Activated CD4-positive, alpha-beta T cell treated with anti-CD3 and anti-CD28 coated beads, Interleukin-2, amount 50 U/mL, for 48 hours (primary cell): ENCODE measurements around the gene KAT6B.

Source experiments
- DNase-seq, 2 experiments: peaks; one replicate each; pipeline ENCODE4 v3.0.0-alpha.2; 2020

Gene KAT6B

GRCh38 chr10:74924251-74924963 lies 98.0 kb downstream of the KAT6B start:
- DNase-seq = no peak

- no peak for DNase-seq
These were observed 98.9 kb downstream of the KAT6B start for GRCh38 chr10:74925291-74925690.

DNA sequence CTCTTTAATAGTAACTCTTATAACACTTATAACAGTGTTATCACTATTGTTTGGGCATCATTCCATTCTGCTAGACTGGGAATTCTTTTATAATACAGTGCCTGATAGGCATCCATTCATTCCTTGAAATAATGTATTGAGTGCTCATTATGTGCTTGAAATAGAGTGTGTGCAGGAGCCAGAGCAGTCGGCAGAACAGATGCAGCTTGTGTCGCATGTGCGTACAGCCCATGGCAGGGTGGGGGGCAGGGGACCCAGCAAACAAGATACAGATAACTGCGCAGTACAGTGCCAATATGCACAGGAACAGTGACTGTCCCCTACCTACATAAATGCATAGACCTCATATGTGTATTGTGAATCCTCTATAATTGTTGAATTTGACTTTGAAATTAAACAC lies 99.3 kb downstream of the KAT6B start:
- no peak for DNase-seq

DNA sequence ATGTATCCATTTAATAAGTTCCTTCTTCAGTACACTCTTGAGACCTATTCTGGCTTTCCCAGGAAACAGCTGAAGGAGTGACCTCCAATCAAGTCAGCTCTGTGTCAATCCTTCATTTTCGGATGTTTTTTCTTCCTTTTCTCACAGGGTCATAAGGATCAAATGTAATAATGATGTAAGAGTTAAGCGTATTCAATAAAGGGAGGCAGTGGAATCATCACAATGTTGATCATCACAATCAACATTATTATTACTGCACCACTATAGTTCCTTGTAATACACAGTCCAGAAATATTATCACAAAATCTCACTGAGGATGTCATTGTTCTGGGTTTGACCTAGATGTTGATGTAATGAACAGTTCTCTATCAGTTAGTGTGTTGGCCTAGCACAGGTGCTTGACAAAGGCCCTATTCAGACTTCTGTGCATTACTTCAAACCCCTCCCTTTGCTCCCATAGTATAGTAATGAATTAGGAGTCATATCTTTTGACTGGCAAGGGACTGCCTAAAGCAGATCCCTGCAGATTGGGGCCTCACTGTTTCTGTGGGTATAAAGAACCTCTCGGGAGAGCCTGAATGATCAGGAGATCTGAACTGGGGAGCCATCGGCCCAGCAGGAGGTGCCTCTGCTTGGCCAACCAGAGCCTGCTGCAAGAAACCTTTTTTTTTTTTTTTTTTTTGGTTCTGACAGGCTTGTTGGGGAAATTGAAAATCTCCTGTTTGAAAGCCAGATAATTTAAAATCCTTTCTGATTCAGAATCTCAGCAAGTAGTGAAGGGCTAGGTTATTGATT lies 100.6 kb downstream of the KAT6B start:
- DNase-seq = no peak

- no peak for DNase-seq
These were observed 101.3 kb downstream of the KAT6B start for GRCh38 chr10:74927701-74928100.

- DNase-seq = no peak
These were observed 102.4 kb downstream of the KAT6B start for GRCh38 chr10:74928742-74929191.

DNA sequence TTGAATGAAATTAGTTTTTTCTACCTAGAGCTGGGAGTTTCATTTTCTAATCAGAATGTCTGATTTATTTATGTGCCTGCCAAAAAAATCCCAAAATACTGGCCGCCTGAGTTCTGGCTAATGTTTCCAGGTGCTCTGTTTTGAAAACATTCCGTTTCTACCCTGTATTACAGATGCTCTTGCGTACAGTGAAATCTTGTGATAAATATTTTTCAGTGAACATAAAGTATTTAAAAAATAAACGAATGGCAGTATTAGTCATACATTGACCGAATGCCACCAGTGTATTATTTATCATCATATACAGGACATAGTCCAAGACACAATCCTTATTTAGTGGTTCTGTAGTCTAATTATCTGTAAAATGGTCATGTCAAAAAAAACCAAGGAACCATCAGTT lies 102.8 kb downstream of the KAT6B start:
- DNase-seq = no peak

DNA sequence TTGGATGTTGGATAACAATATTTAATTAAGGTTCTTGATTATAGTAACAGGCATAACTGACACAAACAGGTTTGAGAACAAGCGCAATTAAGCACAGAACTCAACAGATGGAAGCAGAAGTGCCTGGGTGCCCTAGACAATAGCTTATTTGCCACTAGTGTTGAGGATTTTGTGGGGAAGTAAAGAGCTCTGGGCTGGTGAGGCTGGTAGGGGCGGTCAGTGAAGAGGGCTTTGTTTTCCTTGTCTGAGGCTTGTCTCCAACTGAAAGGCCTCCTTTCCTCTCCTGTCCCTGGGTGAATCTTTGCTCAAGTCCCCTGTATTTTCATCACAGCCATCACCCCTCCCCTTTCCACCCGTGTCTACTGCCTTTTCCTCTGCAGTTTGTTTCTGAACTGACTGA lies 104.6 kb downstream of the KAT6B start:
- DNase-seq = no peak

- DNase-seq = no peak
These were observed 106.2 kb downstream of the KAT6B start for GRCh38 chr10:74932648-74933047.

DNA sequence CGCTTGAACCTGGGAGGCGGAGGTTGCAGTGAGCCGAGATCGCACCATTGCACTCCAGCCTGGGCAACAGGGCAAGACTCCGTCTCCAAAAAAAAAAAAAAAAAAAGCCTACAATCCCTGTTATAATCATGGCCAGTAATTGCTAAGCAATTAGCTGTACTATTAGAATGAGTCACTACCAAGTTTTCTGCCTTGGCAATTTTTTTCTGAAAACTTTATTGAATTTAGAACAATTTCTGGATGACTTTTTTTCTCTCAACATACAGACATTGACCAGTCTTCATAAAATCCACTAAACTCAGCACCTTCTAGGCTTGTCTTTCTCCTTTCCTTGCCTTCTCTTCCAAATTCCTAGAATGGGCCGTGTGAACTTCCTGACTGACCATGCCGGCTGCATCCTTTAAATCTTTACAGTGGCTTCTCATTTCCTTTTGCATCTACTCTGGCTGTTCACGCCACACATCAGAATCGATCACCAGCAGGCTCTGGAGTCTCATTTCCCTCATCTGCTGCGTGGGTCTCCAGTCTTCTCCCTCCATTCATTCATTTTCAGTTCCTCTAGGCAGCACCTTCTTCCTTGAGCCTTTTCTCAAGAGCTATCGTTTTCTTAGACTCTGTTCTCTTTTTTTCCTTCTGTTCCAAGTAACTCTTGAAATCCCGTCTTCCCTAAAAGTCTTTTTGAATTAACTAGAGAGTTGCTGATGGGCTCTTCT lies 107.9 kb downstream of the KAT6B start:
- no peak for DNase-seq

DNA sequence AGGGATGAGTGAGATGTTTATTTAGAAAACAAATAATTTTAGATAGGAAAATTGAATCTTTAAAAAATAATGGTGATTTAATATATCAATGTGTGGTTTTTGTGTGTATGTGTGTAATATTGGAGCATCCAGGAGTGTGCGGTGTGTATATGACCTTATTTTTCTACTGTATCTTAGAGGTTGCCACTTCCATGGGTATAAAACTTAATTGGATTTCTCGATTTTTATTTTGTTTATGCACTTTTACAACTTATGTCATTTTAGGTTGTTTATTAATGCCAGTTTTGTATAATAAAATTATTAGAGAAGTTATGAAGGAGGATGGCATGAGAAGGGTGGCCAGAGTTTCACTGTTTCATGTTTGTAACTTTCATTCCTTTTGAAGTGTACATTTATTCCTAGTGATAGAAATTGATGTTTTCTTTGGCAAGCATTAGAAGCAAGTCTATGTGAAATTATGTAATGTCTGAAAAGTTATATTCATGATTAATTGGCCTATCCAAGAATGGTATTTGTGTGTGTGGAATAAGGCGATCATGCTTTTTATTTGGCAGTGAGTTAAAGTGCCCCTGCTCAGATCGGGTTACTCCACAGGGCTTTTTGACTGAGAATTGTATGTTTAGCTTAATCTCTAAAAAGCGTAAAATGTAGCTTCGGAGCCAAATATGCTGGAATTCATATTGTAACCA lies 110.3 kb downstream of the KAT6B start:
- no peak for DNase-seq

GRCh38 chr10:74937266-74937856 lies 111.0 kb downstream of the KAT6B start:
- no peak for DNase-seq

GRCh38 chr10:74944205-74944604 lies 117.8 kb downstream of the KAT6B start:
- no peak for DNase-seq

- DNase-seq = no peak
These were observed 121.5 kb downstream of the KAT6B start for GRCh38 chr10:74947781-74948401.

- no peak for DNase-seq
These were observed 122.8 kb downstream of the KAT6B start for GRCh38 chr10:74949034-74949832.

GRCh38 chr10:74949843-74950765 lies 123.7 kb downstream of the KAT6B start:
- DNase-seq = no peak

DNA sequence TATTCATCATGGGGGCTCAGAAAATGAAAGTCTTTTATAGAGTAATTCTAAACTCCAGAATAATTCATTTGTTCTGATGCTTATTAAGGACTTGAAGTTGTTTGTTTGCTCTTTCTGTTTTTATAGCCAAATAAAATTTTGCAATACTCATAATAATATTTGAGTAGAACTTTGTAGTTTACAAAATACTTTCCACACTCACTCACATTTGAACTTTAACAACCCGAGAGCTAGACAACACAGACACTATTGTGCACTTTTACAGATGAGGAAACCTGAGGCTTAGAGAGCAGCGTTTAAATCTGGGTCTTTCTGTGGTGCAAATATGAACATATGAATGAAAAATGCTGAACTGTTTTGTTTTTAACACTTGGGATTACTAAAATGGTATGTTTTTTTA lies 126.8 kb downstream of the KAT6B start:
- no peak for DNase-seq

- no peak for DNase-seq
These were observed 129.4 kb downstream of the KAT6B start for GRCh38 chr10:74955796-74956195.

- DNase-seq = no peak
These were observed 130.2 kb downstream of the KAT6B start for GRCh38 chr10:74956555-74957111.
